Nephron progenitor cell (in vitro differentiated cells): ENCODE measurements around the gene CBARP.

Experiments
- DNase-seq: peaks from one replicate; pipeline ENCODE4 v3.0.0; 2021
- H3K27ac Mint-ChIP-seq: 2 replicates; pipeline ENCODE4 v1.8.0; 2021; ENCODE audit warnings: mild to moderate bottlenecking, moderate library complexity, mixed read lengths
- H3K27me3 Mint-ChIP-seq: 2 replicates; pipeline ENCODE4 v1.8.0; 2021; ENCODE audit warnings: mild to moderate bottlenecking, low read depth, mixed read lengths; ENCODE audit not compliant: poor library complexity
- H3K36me3 Mint-ChIP-seq: 2 replicates; pipeline ENCODE4 v1.8.0; 2021; ENCODE audit warnings: low read depth, mixed read lengths
- H3K4me1 Mint-ChIP-seq: 2 replicates; pipeline ENCODE4 v1.8.0; 2021; ENCODE audit warnings: mixed read lengths
- H3K4me3 Mint-ChIP-seq: 2 replicates; pipeline ENCODE4 v1.8.0; 2021; ENCODE audit warnings: mild to moderate bottlenecking, moderate library complexity, mixed read lengths
- H3K9me3 Mint-ChIP-seq: 2 replicates; pipeline ENCODE4 v1.8.0; 2021; ENCODE audit warnings: mild to moderate bottlenecking, moderate library complexity, mixed read lengths
- CTCF ChIP-seq: fragments of 200-600 bp; sonication (generic); IDR thresholded peaks from 2 replicates; pipeline ENCODE4 v1.5.0; 2021; ENCODE audit warnings: antibody characterized with exemption

The CBARP gene

GRCh38 chr19:1251330-1252220 is 13.8 kb upstream of the CBARP start:
- DNase-seq = peak; percentile 49
- Mint-ChIP-seq H3K4me1 (peaks cover 22% of the 10 kb centered on the region), H3K27me3 (no peaks in the 10 kb centered on the region), H3K27ac (peak overlapping the region; percentile 77), H3K9me3 (no peaks in the 10 kb centered on the region), H3K4me3 (peak overlapping the region; percentile 93), H3K36me3 (peaks cover 14% of the 10 kb centered on the region)
- no peak for TF ChIP-seq CTCF

DNA sequence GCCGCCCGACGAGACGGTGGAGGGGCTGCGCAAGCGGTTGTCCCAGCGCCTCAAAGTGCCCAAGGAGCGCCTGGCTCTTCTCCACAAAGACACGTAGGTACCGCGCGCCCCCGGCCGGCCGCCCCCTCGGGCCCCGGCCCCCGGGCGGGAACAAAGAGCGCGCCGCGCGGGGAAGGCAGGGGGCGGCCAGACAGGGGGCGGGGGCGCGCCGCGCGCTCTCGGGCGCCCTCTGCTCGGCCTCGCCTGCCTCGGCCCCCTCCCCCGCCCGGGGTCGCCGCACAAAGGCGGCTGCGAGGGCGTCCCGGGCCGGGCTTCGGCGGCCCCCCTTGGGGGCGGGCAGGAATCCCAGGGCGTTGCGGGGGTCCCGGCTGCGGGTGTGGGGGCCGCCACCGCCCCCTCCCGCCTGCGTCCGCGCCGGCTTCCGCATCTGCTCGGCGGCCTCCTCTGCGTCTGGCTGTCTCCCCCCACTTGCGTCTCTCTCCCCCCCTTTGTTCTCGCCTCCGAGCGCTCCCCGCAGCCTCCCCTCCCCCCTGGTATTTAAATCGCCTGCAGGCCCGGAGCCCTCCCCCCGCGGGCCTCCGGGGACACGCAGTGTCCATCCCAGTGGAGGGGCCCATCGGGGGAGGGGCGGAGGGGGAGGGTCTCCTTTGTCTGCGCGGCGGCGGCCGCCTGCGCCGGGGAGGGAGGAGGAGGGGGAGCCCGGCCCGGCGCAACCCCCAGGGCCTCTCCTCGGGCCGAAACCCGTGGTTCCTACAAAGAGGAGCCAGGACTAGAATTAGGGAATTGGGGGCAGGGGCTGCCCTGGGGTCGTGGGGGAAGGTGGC is 12.8 kb upstream of the CBARP start:
- DNase-seq = peak; percentile 82
- peak overlapping the region; percentile 77 for H3K27ac Mint-ChIP-seq
- peaks cover 14% of the 10 kb centered on the region for H3K36me3 Mint-ChIP-seq
- H3K4me3 Mint-ChIP-seq = peak overlapping the region; percentile 93
- peaks cover 17% of the 10 kb centered on the region for H3K4me1 Mint-ChIP-seq
- no peak for TF ChIP-seq CTCF
- no peaks in the 10 kb centered on the region for H3K9me3 Mint-ChIP-seq
- no peaks in the 10 kb centered on the region for H3K27me3 Mint-ChIP-seq

GRCh38 chr19:1249990-1250436 is 12.2 kb upstream of the CBARP start:
- Mint-ChIP-seq H3K4me3 (peak overlapping the region; percentile 87), H3K9me3 (no peaks in the 10 kb centered on the region), H3K4me1 (peaks cover 16% of the 10 kb centered on the region), H3K27me3 (no peaks in the 10 kb centered on the region), H3K27ac (no peak overlapping the region), H3K36me3 (peaks cover 11% of the 10 kb centered on the region)
- no peak for TF ChIP-seq CTCF
- DNase-seq = no peak

- peak overlapping the region; percentile 95 for H3K27ac Mint-ChIP-seq
- H3K4me1 Mint-ChIP-seq = peaks cover 14% of the 10 kb centered on the region
- H3K27me3 Mint-ChIP-seq = no peaks in the 10 kb centered on the region
- peak overlapping the region; percentile 87 for H3K4me3 Mint-ChIP-seq
- peaks cover 5% of the 10 kb centered on the region for H3K36me3 Mint-ChIP-seq
- peak; percentile 95 for DNase-seq
- no peak for TF ChIP-seq CTCF
- no peaks in the 10 kb centered on the region for H3K9me3 Mint-ChIP-seq
Measured at GRCh38 chr19:1249298-1249989, 11.6 kb upstream of the CBARP start.

DNA sequence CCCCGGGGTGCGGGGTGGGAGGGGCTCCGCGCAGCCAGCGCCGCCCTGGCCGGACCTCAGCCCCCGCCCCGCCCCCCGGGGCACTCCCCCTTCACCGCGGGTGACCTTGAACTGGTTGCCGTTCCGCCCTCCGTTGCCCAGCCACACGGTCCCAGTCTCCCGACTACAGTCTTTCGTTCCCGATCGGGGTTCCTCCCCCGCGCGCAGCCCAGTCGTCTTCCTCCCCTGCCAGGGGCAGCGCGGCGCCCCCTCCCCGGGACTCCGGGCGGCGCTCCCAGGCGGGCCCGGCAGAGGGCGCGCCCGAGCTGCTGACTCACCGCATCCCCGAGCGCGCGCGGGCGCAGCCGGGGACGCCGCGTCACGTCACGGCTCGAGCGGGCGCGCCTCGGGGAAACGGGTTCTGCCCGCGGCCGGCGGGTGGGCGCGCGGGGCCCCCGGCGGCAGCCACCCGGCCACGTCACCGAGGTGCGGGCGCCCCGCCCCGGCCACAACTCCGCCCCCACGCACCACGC is 11.0 kb upstream of the CBARP start:
- H3K27me3 Mint-ChIP-seq = no peaks in the 10 kb centered on the region
- no peaks in the 10 kb centered on the region for H3K9me3 Mint-ChIP-seq
- peaks cover 15% of the 10 kb centered on the region for H3K4me1 Mint-ChIP-seq
- no peak overlapping the region for H3K27ac Mint-ChIP-seq
- H3K36me3 Mint-ChIP-seq = peaks cover 4% of the 10 kb centered on the region
- H3K4me3 Mint-ChIP-seq = peak overlapping the region; percentile 82
- peak; percentile 87 for DNase-seq
- peak; percentile 48 for TF ChIP-seq CTCF
